Mesendoderm (in vitro differentiated cells): ENCODE results near the gene RPL19.

Experiments used
- DNase-seq: peaks from one replicate; pipeline ENCODE4 v3.0.0; 2013
- H2AK5ac ChIP-seq: 2 replicates; pipeline ENCODE4 v1.6.1; 2013; ENCODE audit warnings: low read length, inconsistent platforms
- H2BK120ac ChIP-seq: 2 replicates; pipeline ENCODE4 v1.6.1; 2013; ENCODE audit warnings: low read depth, mild to moderate bottlenecking, low read length, moderate library complexity, mixed read lengths
- H2BK15ac ChIP-seq: replicated peaks from 2 replicates; pipeline ENCODE4 v1.6.1; 2013; ENCODE audit warnings: low read depth, mild to moderate bottlenecking, moderate library complexity
- H2BK5ac ChIP-seq: 2 replicates; pipeline ENCODE4 v1.6.1; 2013; ENCODE audit warnings: low read length, inconsistent platforms
- H3K18ac ChIP-seq: 2 replicates; pipeline ENCODE4 v1.6.1; 2013; ENCODE audit warnings: mild to moderate bottlenecking, low read length, mixed read lengths
- H3K23ac ChIP-seq: one replicate; pipeline ENCODE4 v1.6.1; 2013; ENCODE audit warnings: low read length
- H3K27ac ChIP-seq: 2 replicates; pipeline ENCODE4 v1.5.1; 2013; ENCODE audit warnings: low read depth, mild to moderate bottlenecking, inconsistent platforms, low read length, moderate library complexity
- H3K27me3 ChIP-seq: 2 replicates; pipeline ENCODE4 v1.6.1; 2013; ENCODE audit warnings: low read length, control low read depth, mild to moderate bottlenecking, inconsistent platforms; ENCODE audit not compliant: insufficient read depth, poor library complexity
- H3K36me3 ChIP-seq: 2 replicates; pipeline ENCODE4 v1.6.1; 2013; ENCODE audit warnings: low read length, inconsistent platforms; ENCODE audit not compliant: control insufficient read depth, insufficient read depth
- H3K4ac ChIP-seq: one replicate; pipeline ENCODE4 v1.6.1; 2013; ENCODE audit warnings: low read depth, mild to moderate bottlenecking, low read length, moderate library complexity
- H3K4me1 ChIP-seq: 2 replicates; pipeline ENCODE4 v1.6.1; 2013; ENCODE audit warnings: low read depth, low read length, inconsistent platforms; ENCODE audit not compliant: control insufficient read depth
- H3K4me2 ChIP-seq: 2 replicates; pipeline ENCODE4 v1.6.1; 2013; ENCODE audit warnings: low read length
- H3K4me3 ChIP-seq: 2 replicates; pipeline ENCODE4 v1.5.1; 2013; ENCODE audit warnings: mild to moderate bottlenecking, low read length
- H3K56ac ChIP-seq: one replicate; pipeline ENCODE4 v1.6.1; 2013; ENCODE audit warnings: low read length
- H3K79me1 ChIP-seq: 2 replicates; pipeline ENCODE4 v1.6.1; 2013; ENCODE audit warnings: low read length, inconsistent platforms
- H3K79me2 ChIP-seq: 2 replicates; pipeline ENCODE4 v1.6.1; 2013; ENCODE audit warnings: mild to moderate bottlenecking, low read length; ENCODE audit not compliant: control insufficient read depth, insufficient read depth
- H3K9ac ChIP-seq: 2 replicates; pipeline ENCODE4 v1.6.1; 2013; ENCODE audit warnings: low read length, inconsistent platforms
- H4K5ac ChIP-seq: one replicate; pipeline ENCODE4 v1.6.1; 2013; ENCODE audit warnings: low read length
- H4K8ac ChIP-seq: one replicate; pipeline ENCODE4 v1.6.1; 2013; ENCODE audit warnings: low read depth, mild to moderate bottlenecking, control low read depth, low read length, moderate library complexity
- WGBS: extraction: QIAGEN DNeasy Blood & Tissue Kit; methylation state at CpG from one replicate; pipeline ENCODE4 v1.1.7; 2013; ENCODE audit warnings: low lambda C conversion rate, missing lambda C conversion rate; ENCODE audit not compliant: insufficient coverage; ENCODE audit errors: extremely low coverage; 5-methylcytosine and 5-hydroxymethylcytosine counted together

The RPL19 gene

DNA sequence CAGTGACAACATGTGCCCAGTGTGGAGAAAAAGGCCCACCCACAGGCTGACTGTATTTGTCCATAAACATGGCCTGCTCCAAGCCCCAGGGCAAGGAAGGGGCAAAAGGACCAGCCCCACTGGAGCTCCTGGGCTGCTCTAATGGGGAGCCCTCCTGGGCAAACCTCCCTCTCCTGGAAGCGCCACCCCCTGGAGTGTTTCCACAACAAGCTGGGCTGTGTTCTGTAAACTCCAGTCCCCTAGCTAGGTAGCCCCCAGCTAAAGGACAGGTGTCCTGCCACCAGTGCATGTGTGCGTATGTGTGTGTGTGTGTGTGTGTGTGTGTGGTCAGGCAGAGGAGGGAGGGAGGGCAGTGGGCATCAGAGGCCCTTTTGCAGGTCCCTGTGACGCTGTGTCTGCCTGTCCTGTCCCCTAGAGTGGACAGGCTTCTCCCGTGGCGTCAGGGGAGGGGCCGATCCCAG, 36.9 kb downstream of the RPL19 start:
- no CpG with 5 or more reads among the region's 6 CpGs for WGBS
- Histone ChIP-seq H2BK5ac (no peak overlapping the region), H3K18ac (no peak overlapping the region)

DNA sequence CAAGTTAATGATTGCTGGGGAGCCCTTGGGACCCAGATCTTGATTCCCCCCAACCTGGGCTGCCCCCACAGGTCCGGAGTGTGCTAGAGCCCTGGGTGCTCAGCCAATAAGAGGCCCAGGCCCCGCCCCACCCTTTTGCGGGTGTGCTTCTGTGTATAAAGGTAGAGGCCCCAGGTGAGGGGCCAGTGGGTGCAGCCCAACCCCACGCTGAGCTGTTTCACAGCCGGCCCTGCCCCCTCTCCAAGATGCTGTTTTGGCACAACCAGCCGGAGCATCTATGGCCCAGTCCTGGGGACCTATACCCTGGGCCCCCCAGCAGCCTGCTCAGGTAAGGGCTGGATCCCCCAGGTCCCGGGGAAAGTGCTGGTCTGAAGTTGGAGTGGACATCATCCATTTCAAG, 37.5 kb downstream of the RPL19 start:
- Histone ChIP-seq H3K23ac (no peak overlapping the region), H3K27ac (no peak overlapping the region), H4K5ac (no peak overlapping the region), H3K4me2 (no peak overlapping the region), H3K56ac (no peak overlapping the region), H3K4me3 (no peak overlapping the region), H3K79me2 (no peaks in the 10 kb centered on the region), H3K36me3 (no peaks in the 10 kb centered on the region), H2BK15ac (no peak overlapping the region), H2AK5ac (no peak overlapping the region), H3K27me3 (no peaks in the 10 kb centered on the region), H3K79me1 (no peaks in the 10 kb centered on the region), H3K4me1 (no peaks in the 10 kb centered on the region), H3K9ac (no peak overlapping the region), H2BK5ac (no peak overlapping the region), H2BK120ac (no peak overlapping the region), H4K8ac (no peak overlapping the region), H3K4ac (no peak overlapping the region), H3K18ac (no peak overlapping the region)
- WGBS = no CpG with 5 or more reads among the region's 7 CpGs
- DNase-seq = no peak

More for the DNA sequence above, 36.9 kb downstream of the RPL19 start:
- no peak for DNase-seq
- H3K36me3 ChIP-seq = no peaks in the 10 kb centered on the region
- no peaks in the 10 kb centered on the region for H3K4me1 ChIP-seq
- H3K23ac ChIP-seq = no peak overlapping the region
- H3K4me3 ChIP-seq = no peak overlapping the region
- H3K9ac ChIP-seq = no peak overlapping the region
- no peak overlapping the region for H4K8ac ChIP-seq
- no peak overlapping the region for H4K5ac ChIP-seq
- H2AK5ac ChIP-seq = no peak overlapping the region
- H3K56ac ChIP-seq = no peak overlapping the region
- no peak overlapping the region for H2BK120ac ChIP-seq
- H3K27me3 ChIP-seq = no peaks in the 10 kb centered on the region
- H3K79me1 ChIP-seq = no peaks in the 10 kb centered on the region
- no peaks in the 10 kb centered on the region for H3K79me2 ChIP-seq
- no peak overlapping the region for H3K27ac ChIP-seq
- no peak overlapping the region for H3K4ac ChIP-seq
- no peak overlapping the region for H2BK15ac ChIP-seq
- H3K4me2 ChIP-seq = no peak overlapping the region

DNA sequence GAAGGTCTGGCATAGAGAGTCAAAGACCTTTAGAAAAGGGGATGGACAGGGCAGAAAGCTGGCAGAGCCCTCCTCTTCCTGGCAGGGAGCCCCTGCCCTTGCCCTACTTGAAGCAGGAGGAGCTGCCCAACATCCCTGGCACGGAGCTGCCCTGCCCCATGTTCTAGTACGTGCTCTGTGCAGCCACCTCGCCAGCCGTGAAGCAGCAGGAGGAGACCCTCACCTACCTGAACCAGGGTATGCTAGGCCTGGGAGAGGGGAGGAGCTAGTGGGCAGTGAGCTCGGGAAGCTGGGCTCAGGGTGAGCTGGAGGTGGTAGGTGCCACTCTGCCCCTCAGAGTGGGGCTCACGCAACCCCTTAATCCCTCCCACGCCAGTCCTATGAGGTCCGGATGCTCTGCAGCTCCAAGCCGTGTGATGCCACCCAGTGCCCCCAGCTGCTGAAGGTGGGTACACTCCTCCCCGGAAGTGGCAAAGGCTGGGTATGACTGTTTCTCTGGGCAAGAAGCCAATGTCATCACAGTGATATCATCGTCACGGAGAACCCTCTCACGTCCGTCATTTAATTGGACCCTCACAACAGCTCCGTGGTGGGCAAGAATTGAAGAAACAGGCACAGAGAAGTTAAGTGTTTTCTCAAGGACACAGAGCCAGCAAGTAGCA, 38.4 kb downstream of the RPL19 start:
- Histone ChIP-seq H3K27ac (no peak overlapping the region), H3K27me3 (no peaks in the 10 kb centered on the region), H3K4me2 (no peak overlapping the region), H3K9ac (no peak overlapping the region), H4K8ac (no peak overlapping the region), H3K4ac (no peak overlapping the region), H3K23ac (no peak overlapping the region), H3K79me2 (no peaks in the 10 kb centered on the region), H3K36me3 (no peaks in the 10 kb centered on the region), H3K18ac (no peak overlapping the region), H4K5ac (no peak overlapping the region), H3K56ac (no peak overlapping the region), H3K4me1 (no peaks in the 10 kb centered on the region), H2BK5ac (no peak overlapping the region), H2AK5ac (no peak overlapping the region), H2BK120ac (no peak overlapping the region), H3K79me1 (no peaks in the 10 kb centered on the region), H3K4me3 (no peak overlapping the region), H2BK15ac (no peak overlapping the region)
- DNase-seq = no peak
- WGBS = no CpG with 5 or more reads among the region's 15 CpGs

DNA sequence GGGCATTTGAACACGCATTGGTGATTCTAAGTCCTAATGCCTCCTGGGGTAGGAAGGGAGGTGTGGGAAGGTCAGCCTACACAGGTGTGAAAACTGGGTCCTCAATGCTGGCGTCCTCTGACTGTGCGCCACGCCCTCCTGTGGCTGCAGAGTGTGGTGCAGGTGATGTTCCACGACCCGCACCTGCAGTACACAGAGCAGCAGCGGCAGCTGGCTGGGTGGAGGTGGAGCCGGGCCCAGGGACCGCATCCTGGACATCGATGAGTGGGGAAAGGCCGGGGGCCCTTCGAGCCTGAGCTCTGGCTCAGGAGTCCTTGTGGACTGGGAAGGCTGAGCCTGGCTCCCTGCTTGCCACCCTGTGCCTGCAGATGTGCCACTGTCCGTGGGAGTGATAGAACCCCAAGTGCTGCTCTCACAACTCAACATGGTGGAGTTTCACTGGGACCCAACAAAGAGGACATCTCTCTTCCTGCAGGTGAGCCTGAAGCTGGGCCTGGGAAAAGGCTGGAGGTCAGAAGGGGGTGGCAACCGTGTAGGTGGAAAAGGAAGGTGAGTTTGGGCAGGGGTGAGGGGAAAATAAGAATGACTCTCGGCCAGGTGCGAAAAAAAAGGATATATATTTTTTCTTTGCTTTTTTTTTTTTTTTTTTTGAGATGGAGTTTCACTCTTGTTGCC, 39.7 kb downstream of the RPL19 start:
- no peak overlapping the region for H2BK15ac ChIP-seq
- H2BK120ac ChIP-seq = no peak overlapping the region
- H3K27me3 ChIP-seq = no peaks in the 10 kb centered on the region
- no peak overlapping the region for H3K23ac ChIP-seq
- no peak overlapping the region for H3K27ac ChIP-seq
- H4K5ac ChIP-seq = no peak overlapping the region
- H3K4me3 ChIP-seq = no peak overlapping the region
- no peaks in the 10 kb centered on the region for H3K79me2 ChIP-seq
- no peak overlapping the region for H4K8ac ChIP-seq
- H2BK5ac ChIP-seq = no peak overlapping the region
- H3K18ac ChIP-seq = no peak overlapping the region
- H3K36me3 ChIP-seq = no peaks in the 10 kb centered on the region
- no peaks in the 10 kb centered on the region for H3K79me1 ChIP-seq
- no CpG with 5 or more reads among the region's 16 CpGs for WGBS
- no peak overlapping the region for H3K4ac ChIP-seq
- H3K4me2 ChIP-seq = no peak overlapping the region
- H3K4me1 ChIP-seq = no peaks in the 10 kb centered on the region
- H3K9ac ChIP-seq = no peak overlapping the region
- no peak overlapping the region for H3K56ac ChIP-seq
- H2AK5ac ChIP-seq = no peak overlapping the region
- peak; percentile 79 for DNase-seq

DNA sequence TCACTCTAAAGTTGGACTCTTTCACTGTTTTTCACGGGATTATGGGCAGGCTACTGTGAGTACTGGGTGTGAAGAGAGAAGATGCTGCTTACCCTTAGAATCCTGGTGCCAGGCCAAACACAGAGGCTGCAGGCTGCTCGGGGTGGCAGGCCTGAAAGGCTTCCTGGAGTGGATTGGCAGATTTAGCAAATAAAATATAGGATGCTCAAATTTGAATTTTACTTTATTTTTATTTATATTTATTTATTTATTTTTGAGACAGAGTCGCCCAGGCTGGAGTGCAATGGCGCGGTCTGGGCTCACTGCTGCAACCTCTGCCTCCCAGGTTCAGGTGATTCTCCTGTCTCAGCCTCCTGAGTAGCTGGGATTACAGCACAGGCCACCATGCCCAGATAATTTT, 40.5 kb downstream of the RPL19 start:
- no peaks in the 10 kb centered on the region for H3K79me2 ChIP-seq
- no peak overlapping the region for H2BK5ac ChIP-seq
- H2BK15ac ChIP-seq = no peak overlapping the region
- no peak for DNase-seq
- H3K4ac ChIP-seq = no peak overlapping the region
- no peak overlapping the region for H2BK120ac ChIP-seq
- no peak overlapping the region for H4K8ac ChIP-seq
- no peak overlapping the region for H3K4me3 ChIP-seq
- H3K9ac ChIP-seq = no peak overlapping the region
- no peaks in the 10 kb centered on the region for H3K36me3 ChIP-seq
- H3K4me1 ChIP-seq = no peaks in the 10 kb centered on the region
- no peak overlapping the region for H2AK5ac ChIP-seq
- no peak overlapping the region for H3K18ac ChIP-seq
- no peaks in the 10 kb centered on the region for H3K27me3 ChIP-seq
- no peak overlapping the region for H3K56ac ChIP-seq
- no peak overlapping the region for H3K23ac ChIP-seq
- H3K27ac ChIP-seq = no peak overlapping the region
- H3K4me2 ChIP-seq = no peak overlapping the region
- no peaks in the 10 kb centered on the region for H3K79me1 ChIP-seq
- H4K5ac ChIP-seq = no peak overlapping the region
- no CpG with 5 or more reads among the region's 5 CpGs for WGBS
